Liver (tissue), 9 donors: Measurements from ENCODE around the gene SLC7A6OS. TPM values are rescaled to one million over a fixed set of nuclear protein-coding genes. Genes with fewer than 3 reads are reported as not detected.

ENCODE experiments used
- DNase-seq: peaks from one replicate; pipeline ENCODE4 v3.0.0-alpha.2; 2017; ENCODE audit warnings: low spot score
- H3K27ac ChIP-seq, 2 donors: one replicate each; pipeline ENCODE4 v1.7.0; 2013; ENCODE audit warnings: inconsistent platforms in 2 of 2, low read length in 2 of 2, control low read depth in 1 of 2, low read depth in 1 of 2, mild to moderate bottlenecking in 1 of 2
- H3K27me3 ChIP-seq, 4 donors: one replicate each; pipeline versions ENCODE4 v1.6.1 to v1.7.0; 2013; ENCODE audit warnings: low read length in 3 of 4, inconsistent platforms in 1 of 4, mild to moderate bottlenecking in 1 of 4, moderate library complexity in 1 of 4; ENCODE audit not compliant: control insufficient read depth in 4 of 4, insufficient read depth in 4 of 4
- H3K36me3 ChIP-seq, 4 donors: one replicate each; pipeline versions ENCODE4 v1.6.1 to v1.7.0; 2013; ENCODE audit warnings: low read length in 3 of 4, mild to moderate bottlenecking in 3 of 4, low read depth in 1 of 4, moderate library complexity in 1 of 4; ENCODE audit not compliant: control insufficient read depth in 4 of 4, insufficient read depth in 3 of 4
- H3K4me1 ChIP-seq, 4 donors: one replicate each; pipeline versions ENCODE4 v1.6.1 to v1.7.0; 2013; ENCODE audit warnings: low read length in 3 of 4, mild to moderate bottlenecking in 3 of 4, moderate library complexity in 1 of 4; ENCODE audit not compliant: control insufficient read depth in 4 of 4, insufficient read depth in 4 of 4
- H3K4me3 ChIP-seq, 3 donors: one replicate each; pipeline versions ENCODE4 v1.6.1 to v1.7.0; 2013; ENCODE audit warnings: low read length in 3 of 3, control low read depth in 1 of 3, low read depth in 1 of 3, mild to moderate bottlenecking in 1 of 3
- H3K9ac ChIP-seq, 2 donors: one replicate each; pipeline ENCODE4 v1.7.0; 2013; ENCODE audit warnings: low read length in 2 of 2, mild to moderate bottlenecking in 2 of 2, moderate library complexity in 2 of 2, control low read depth in 1 of 2, low read depth in 1 of 2
- H3K9me3 ChIP-seq, 4 donors: one replicate each; pipeline versions ENCODE4 v1.6.1 to v1.7.0; 2013; ENCODE audit warnings: low read length in 3 of 4; ENCODE audit not compliant: control insufficient read depth in 4 of 4
- CTCF ChIP-seq: fragments of 150-350 bp; IDR thresholded peaks from 2 replicates; pipeline ENCODE4 v1.5.1; 2017; ENCODE audit warnings: improper control_type of control experiment, low read depth, low read length; ENCODE audit not compliant: missing input control
- EGR1 ChIP-seq, 2 donors: IDR thresholded peaks; 2 replicates each; pipeline ENCODE4 v1.6.1; 2016 to 2018; ENCODE audit warnings: antibody characterized with exemption in 2 of 2, low read depth in 2 of 2
- FOXA1 ChIP-seq: IDR thresholded peaks from 2 replicates; pipeline ENCODE4 v1.6.1; 2016; ENCODE audit warnings: antibody characterized with exemption
- FOXA2 ChIP-seq: IDR thresholded peaks from 2 replicates; pipeline ENCODE4 v1.6.1; 2016; ENCODE audit warnings: antibody characterized with exemption
- GABPA ChIP-seq, 2 donors: IDR thresholded peaks in 1 of 2; conservative IDR thresholded peaks in 1 of 2; 2 replicates each; pipeline ENCODE4 v1.6.1; 2016; ENCODE audit warnings: antibody characterized with exemption in 2 of 2, mild to moderate bottlenecking in 1 of 2, moderate library complexity in 1 of 2
- HNF4A ChIP-seq, 2 donors: conservative IDR thresholded peaks; 2 replicates each; pipeline ENCODE4 v1.6.1; 2016; ENCODE audit warnings: antibody characterized with exemption in 2 of 2, mild to moderate bottlenecking in 2 of 2
- HNF4G ChIP-seq: IDR thresholded peaks from 2 replicates; pipeline ENCODE4 v1.6.1; 2016; ENCODE audit warnings: antibody characterized with exemption
- JUND ChIP-seq, 2 donors: IDR thresholded peaks; 2 replicates each; pipeline ENCODE4 v1.6.1; 2016; ENCODE audit warnings: antibody characterized with exemption in 2 of 2
- MAX ChIP-seq: IDR thresholded peaks from 2 replicates; pipeline ENCODE4 v1.6.1; 2016; ENCODE audit warnings: antibody characterized with exemption
- NR2F2 ChIP-seq: IDR thresholded peaks from 2 replicates; pipeline ENCODE4 v1.6.1; 2016; ENCODE audit warnings: antibody characterized with exemption
- RAD21 ChIP-seq, 2 donors: IDR thresholded peaks; 2 replicates each; pipeline ENCODE4 v1.6.1; 2016; ENCODE audit warnings: antibody characterized with exemption in 2 of 2, mild to moderate bottlenecking in 2 of 2
- RXRA ChIP-seq, 2 donors: IDR thresholded peaks; 2 replicates each; pipeline ENCODE4 v1.6.1; 2017 to 2018; ENCODE audit warnings: antibody characterized with exemption in 2 of 2, mild to moderate bottlenecking in 1 of 2
- TAF1 ChIP-seq: conservative IDR thresholded peaks from 2 replicates; pipeline ENCODE4 v1.6.1; 2016; ENCODE audit warnings: antibody characterized with exemption, mild to moderate bottlenecking
- YY1 ChIP-seq: IDR thresholded peaks from 2 replicates; pipeline ENCODE4 v1.6.1; 2016; ENCODE audit warnings: antibody characterized with exemption, mild to moderate bottlenecking
- WGBS: extraction: QIAGEN DNeasy Blood & Tissue Kit; methylation state at CpG from one replicate; pipeline ENCODE4 v1.1.7; 2013; 5-methylcytosine and 5-hydroxymethylcytosine counted together
- polyA plus RNA-seq, 2 donors: library from polyadenylated mRNA; stranded (reverse) in 1 of 2; unstranded in 1 of 2; fragments of 200-250 nt in 1 of 2; fragments of >200 nt in 1 of 2; fragmentation: Nextera tagmentation in 1 of 2; extraction: Ambion mirVana in 1 of 2; gene quantifications; one replicate each; pipeline versions ENCODE4 v1.2.1 to v1.2.3, GENCODE V29; 2013 to 2015
- total RNA-seq, 2 donors: library from RNA; depleted of rRNA; stranded (reverse); fragments of >200 nt; gene quantifications; one replicate each; pipeline ENCODE4 v1.2.3, GENCODE V29; 2014
- TF ChIP-seq, protein P1 (sequence below): IDR thresholded peaks from 2 replicates; pipeline ENCODE4 v1.6.1; 2016; ENCODE audit warnings: antibody characterized with exemption
- TF ChIP-seq, protein P2 (sequence below): IDR thresholded peaks from 2 replicates; pipeline ENCODE4 v1.6.1; 2016; ENCODE audit warnings: antibody characterized with exemption, mild to moderate bottlenecking
- TF ChIP-seq, protein P3 (sequence below): IDR thresholded peaks from 2 replicates; pipeline ENCODE4 v1.6.1; 2016; ENCODE audit warnings: antibody characterized with exemption
- donor health status: healthy.
- donor health status: healthy.
- donor health status: healthy.
- donor health status: healthy.
- donor health status: healthy.

Gene SLC7A6OS
- total and polyA plus RNA-seq, 4 donors, result 2.6 to 8.3 (median 5.5) TPM

DNA sequence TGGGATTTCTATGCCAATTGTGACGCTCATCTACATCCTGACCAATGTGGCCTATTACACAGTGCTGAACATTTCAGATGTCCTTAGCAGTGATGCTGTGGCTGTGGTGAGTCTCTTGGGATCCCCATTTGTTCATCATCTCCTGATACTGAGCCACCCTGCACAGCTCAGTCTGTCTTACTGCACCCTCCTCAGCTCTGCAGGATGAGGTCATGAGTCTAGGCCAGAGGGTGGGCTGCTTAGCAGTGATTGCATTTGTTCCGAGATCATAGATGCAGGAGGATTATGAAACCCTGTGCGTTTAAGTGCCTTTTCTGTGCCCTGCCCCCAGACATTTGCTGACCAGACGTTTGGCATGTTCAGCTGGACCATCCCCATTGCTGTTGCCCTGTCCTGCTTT is 19.5 kb downstream of the SLC7A6OS start:
- no peaks in the 10 kb centered on the region for H3K4me1 ChIP-seq
- H3K36me3 ChIP-seq, result peaks cover 0 to 6% (median 2%) of the 10 kb centered on the region in 4 donors
- H3K4me3 ChIP-seq, result no peak overlapping the region
- H3K9me3 ChIP-seq, result no peaks in the 10 kb centered on the region
- DNase-seq, result no peak
- H3K9ac ChIP-seq, result no peak overlapping the region
- TF ChIP-seq EGR1 (IDR thresholded peaks at IDR 0.05; ENCODE audit: low read depth in 2 of 2) (no peak), FOXA1 (no peak), HNF4G (no peak), FOXA2 (no peak), GABPA (IDR thresholded peaks at IDR 0.05 in 1 of 2, conservative IDR thresholded peaks at IDR 0.05 in 1 of 2) (no peak), MAX (no peak), TAF1 (no peak), JUND (IDR thresholded peaks at IDR 0.05) (no peak), NR2F2 (no peak), RXRA (IDR thresholded peaks at IDR 0.05) (no peak)
- TF ChIP-seq, protein P1, sequence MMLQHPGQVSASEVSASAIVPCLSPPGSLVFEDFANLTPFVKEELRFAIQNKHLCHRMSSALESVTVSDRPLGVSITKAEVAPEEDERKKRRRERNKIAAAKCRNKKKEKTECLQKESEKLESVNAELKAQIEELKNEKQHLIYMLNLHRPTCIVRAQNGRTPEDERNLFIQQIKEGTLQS, result no peak
- TF ChIP-seq, protein P2, sequence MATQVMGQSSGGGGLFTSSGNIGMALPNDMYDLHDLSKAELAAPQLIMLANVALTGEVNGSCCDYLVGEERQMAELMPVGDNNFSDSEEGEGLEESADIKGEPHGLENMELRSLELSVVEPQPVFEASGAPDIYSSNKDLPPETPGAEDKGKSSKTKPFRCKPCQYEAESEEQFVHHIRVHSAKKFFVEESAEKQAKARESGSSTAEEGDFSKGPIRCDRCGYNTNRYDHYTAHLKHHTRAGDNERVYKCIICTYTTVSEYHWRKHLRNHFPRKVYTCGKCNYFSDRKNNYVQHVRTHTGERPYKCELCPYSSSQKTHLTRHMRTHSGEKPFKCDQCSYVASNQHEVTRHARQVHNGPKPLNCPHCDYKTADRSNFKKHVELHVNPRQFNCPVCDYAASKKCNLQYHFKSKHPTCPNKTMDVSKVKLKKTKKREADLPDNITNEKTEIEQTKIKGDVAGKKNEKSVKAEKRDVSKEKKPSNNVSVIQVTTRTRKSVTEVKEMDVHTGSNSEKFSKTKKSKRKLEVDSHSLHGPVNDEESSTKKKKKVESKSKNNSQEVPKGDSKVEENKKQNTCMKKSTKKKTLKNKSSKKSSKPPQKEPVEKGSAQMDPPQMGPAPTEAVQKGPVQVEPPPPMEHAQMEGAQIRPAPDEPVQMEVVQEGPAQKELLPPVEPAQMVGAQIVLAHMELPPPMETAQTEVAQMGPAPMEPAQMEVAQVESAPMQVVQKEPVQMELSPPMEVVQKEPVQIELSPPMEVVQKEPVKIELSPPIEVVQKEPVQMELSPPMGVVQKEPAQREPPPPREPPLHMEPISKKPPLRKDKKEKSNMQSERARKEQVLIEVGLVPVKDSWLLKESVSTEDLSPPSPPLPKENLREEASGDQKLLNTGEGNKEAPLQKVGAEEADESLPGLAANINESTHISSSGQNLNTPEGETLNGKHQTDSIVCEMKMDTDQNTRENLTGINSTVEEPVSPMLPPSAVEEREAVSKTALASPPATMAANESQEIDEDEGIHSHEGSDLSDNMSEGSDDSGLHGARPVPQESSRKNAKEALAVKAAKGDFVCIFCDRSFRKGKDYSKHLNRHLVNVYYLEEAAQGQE, result no peak
- no peaks in the 10 kb centered on the region for H3K27me3 ChIP-seq
- H3K27ac ChIP-seq, result no peak overlapping the region
- WGBS, result 86% methylated on average over 4 of the region's 4 CpGs

DNA sequence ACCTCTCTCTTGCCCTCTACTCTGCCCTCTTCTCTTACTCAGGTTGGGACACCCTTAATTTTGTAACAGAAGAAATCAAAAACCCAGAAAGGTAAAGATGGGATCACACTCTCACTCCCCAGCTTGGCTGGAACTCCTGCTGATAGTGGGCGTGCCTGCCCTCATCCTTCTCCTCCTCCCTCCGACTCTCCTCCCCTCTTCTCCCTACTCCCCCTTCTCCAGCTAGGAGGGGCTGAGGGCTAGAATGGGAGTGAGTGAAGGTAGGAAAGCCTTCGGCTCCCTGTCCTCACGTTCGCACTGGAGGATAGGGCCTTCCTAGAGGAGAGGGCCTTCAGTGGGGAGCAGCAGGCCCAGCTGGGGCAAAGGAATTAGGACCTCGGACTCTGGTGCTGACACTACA is 20.3 kb downstream of the SLC7A6OS start:
- Histone ChIP-seq H3K4me3 (no peak overlapping the region), H3K27ac (no peak overlapping the region), H3K9ac (no peak overlapping the region)

More for the DNA sequence above, 20.3 kb downstream of the SLC7A6OS start:
- H3K27me3 ChIP-seq, result no peaks in the 10 kb centered on the region
- no peaks in the 10 kb centered on the region for H3K9me3 ChIP-seq
- WGBS, result 88% methylated on average over 6 of the region's 6 CpGs
- DNase-seq, result no peak
- H3K4me1 ChIP-seq, result no peaks in the 10 kb centered on the region
- peaks cover 0 to 1% (median 0%) of the 10 kb centered on the region in 4 donors for H3K36me3 ChIP-seq
- TF ChIP-seq CTCF, result no peak
- TF ChIP-seq, protein P2, result no peak
- TF ChIP-seq, protein P3, sequence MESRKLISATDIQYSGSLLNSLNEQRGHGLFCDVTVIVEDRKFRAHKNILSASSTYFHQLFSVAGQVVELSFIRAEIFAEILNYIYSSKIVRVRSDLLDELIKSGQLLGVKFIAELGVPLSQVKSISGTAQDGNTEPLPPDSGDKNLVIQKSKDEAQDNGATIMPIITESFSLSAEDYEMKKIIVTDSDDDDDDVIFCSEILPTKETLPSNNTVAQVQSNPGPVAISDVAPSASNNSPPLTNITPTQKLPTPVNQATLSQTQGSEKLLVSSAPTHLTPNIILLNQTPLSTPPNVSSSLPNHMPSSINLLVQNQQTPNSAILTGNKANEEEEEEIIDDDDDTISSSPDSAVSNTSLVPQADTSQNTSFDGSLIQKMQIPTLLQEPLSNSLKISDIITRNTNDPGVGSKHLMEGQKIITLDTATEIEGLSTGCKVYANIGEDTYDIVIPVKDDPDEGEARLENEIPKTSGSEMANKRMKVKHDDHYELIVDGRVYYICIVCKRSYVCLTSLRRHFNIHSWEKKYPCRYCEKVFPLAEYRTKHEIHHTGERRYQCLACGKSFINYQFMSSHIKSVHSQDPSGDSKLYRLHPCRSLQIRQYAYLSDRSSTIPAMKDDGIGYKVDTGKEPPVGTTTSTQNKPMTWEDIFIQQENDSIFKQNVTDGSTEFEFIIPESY, result no peak
- TF ChIP-seq HNF4A (conservative IDR thresholded peaks at IDR 0.05), result no peak
- TF ChIP-seq FOXA1, result no peak
- TF ChIP-seq, protein P1, result no peak
- TF ChIP-seq FOXA2, result no peak
- TF ChIP-seq NR2F2, result no peak
- TF ChIP-seq YY1, result no peak
- TF ChIP-seq MAX, result no peak
- no peak for TF ChIP-seq RXRA (IDR thresholded peaks at IDR 0.05)
- TF ChIP-seq HNF4G, result no peak
- no peak for TF ChIP-seq RAD21 (IDR thresholded peaks at IDR 0.05)
- TF ChIP-seq GABPA (IDR thresholded peaks at IDR 0.05 in 1 of 2, conservative IDR thresholded peaks at IDR 0.05 in 1 of 2), result no peak
